HepG2 (cell line): ENCODE data around the gene URI1. TPM values are rescaled to one million over a fixed set of nuclear protein-coding genes. Genes with fewer than 3 reads are reported as not detected.

Experiments
- ATAC-seq: fragments of 200-7000 bp; cut with Tn5 transposase; 3 replicates; pipeline ENCODE4 v1.9.1; 2020; ENCODE audit warnings: mild to moderate bottlenecking, moderate library complexity
- BruUV-seq: library from RNA; stranded (reverse); fragments of 400-500 nt; replicated peaks from 2 replicates; lab custom pipeline; 2021; lab: Mats Ljungman, UMichigan
- CTCF ChIA-PET: fragments of 300-600 bp; formaldehyde crosslinking; extraction: SDS; loops from one replicate; lab custom pipeline; 2021; ENCODE audit warnings: low total read pairs, inconsistent platforms, low intra/inter-chr PET ratio; lab: Yijun Ruan, JAX
- POLR2A ChIA-PET: fragments of 350-600 bp; sonication (Branson Sonifier 250); formaldehyde crosslinking; loops from one replicate; lab custom pipeline; 2020; ENCODE audit warnings: antibody characterized with exemption, inconsistent platforms; lab: Yijun Ruan, JAX
- DNase-seq: peaks from one replicate; pipeline ENCODE4 v3.0.0-alpha.2; 2015; ENCODE audit warnings: low spot score
- FAIRE-seq: peaks from 3 replicates; lab custom pipeline; 2011; peaks lifted over from hg19 to GRCh38; lab: Jason Lieb, UNC
- H2AFZ ChIP-seq: one replicate; pipeline ENCODE4 v1.6.1; 2011; ENCODE audit warnings: low read length, inconsistent platforms
- H3K27ac ChIP-seq: fragments of 300-600 bp; 3 replicates; pipeline ENCODE4 v1.8.0; 2011; ENCODE audit warnings: mixed run types, mild to moderate bottlenecking, mixed read lengths, low read length, inconsistent platforms; ENCODE audit not compliant: insufficient read depth; ENCODE audit errors: extremely low read length
- H3K27me3 ChIP-seq, 2 experiments: fragments of 200-600 bp in 1 of 2; 2 replicates in 1 of 2; 3 replicates in 1 of 2; pipeline versions ENCODE4 v1.6.0 to v1.8.0; 2011; ENCODE audit warnings: low read length in 2 of 2, mild to moderate bottlenecking in 2 of 2, moderate library complexity in 2 of 2, inconsistent platforms in 1 of 2; ENCODE audit not compliant: insufficient read depth in 2 of 2, control insufficient read depth in 1 of 2
- H3K36me3 ChIP-seq, 2 experiments: fragments of 200-600 bp in 1 of 2; replicated peaks in 1 of 2; 2 replicates in 1 of 2; 3 replicates in 1 of 2; pipeline versions ENCODE4 v1.5.1 to v1.8.0; 2011; ENCODE audit warnings: low read length in 2 of 2, inconsistent platforms in 1 of 2; ENCODE audit not compliant: insufficient read depth in 2 of 2, control insufficient read depth in 1 of 2
- H3K4me1 ChIP-seq: 2 replicates; pipeline ENCODE4 v1.5.1; 2012; ENCODE audit warnings: low read length, inconsistent platforms; ENCODE audit not compliant: insufficient read depth
- H3K4me2 ChIP-seq: 2 replicates; pipeline ENCODE4 v1.6.0; 2011; ENCODE audit warnings: low read depth, low read length, inconsistent platforms
- H3K4me3 ChIP-seq, 3 experiments: fragments of 200-600 bp in 1 of 3; sonication (generic), shearing (Covaris generic) in 1 of 3; replicated peaks in 1 of 3; 2 replicates each; pipeline ENCODE4 v1.5.1; 2011 to 2016; ENCODE audit warnings: low read length in 3 of 3, inconsistent platforms in 2 of 3, low read depth in 2 of 3, mild to moderate bottlenecking in 2 of 3, control low read depth in 1 of 3, mixed read lengths in 1 of 3; ENCODE audit not compliant: insufficient read depth in 1 of 3
- H3K79me2 ChIP-seq: one replicate; pipeline ENCODE4 v1.6.1; 2011; ENCODE audit warnings: low read length, inconsistent platforms; ENCODE audit not compliant: insufficient read depth
- H3K9ac ChIP-seq: 2 replicates; pipeline ENCODE4 v1.6.0; 2011; ENCODE audit warnings: mild to moderate bottlenecking, low read depth, low read length, inconsistent platforms; ENCODE audit not compliant: insufficient read depth
- H3K9me3 ChIP-seq: 2 replicates; pipeline ENCODE4 v1.5.1; 2012; ENCODE audit warnings: mild to moderate bottlenecking, low read length
- H4K20me1 ChIP-seq: 2 replicates; pipeline ENCODE4 v1.6.0; 2011; ENCODE audit warnings: inconsistent platforms, mild to moderate bottlenecking, low read length, moderate library complexity; ENCODE audit not compliant: insufficient read depth
- ATAD3A ChIP-seq: sonication (generic); formaldehyde crosslinking; IDR thresholded peaks from 2 replicates; pipeline ENCODE4 v1.4.0; 2020; ENCODE audit warnings: missing genetic modification reagents
- BCL6 ChIP-seq: IDR thresholded peaks from 2 replicates; pipeline ENCODE4 v1.6.1; 2016; ENCODE audit warnings: missing genetic modification reagents, missing compliant biosample characterization
- FOXP1 ChIP-seq, 2 experiments: fragments of 450-650 bp in 1 of 2; IDR thresholded peaks; 2 replicates each; pipeline ENCODE4 v1.6.1; 2017 to 2018; ENCODE audit warnings: antibody characterized with exemption in 1 of 2
- SP5 ChIP-seq: IDR thresholded peaks from 2 replicates; pipeline ENCODE4 v1.6.1; 2016; ENCODE audit warnings: low read depth, borderline replicate concordance
- ZNF205 ChIP-seq: IDR thresholded peaks from 2 replicates; pipeline ENCODE4 v1.6.1; 2018; ENCODE audit warnings: missing biosample characterization, missing genetic modification reagents
- ZNF382 ChIP-seq: sonication (generic); formaldehyde crosslinking; IDR thresholded peaks from 2 replicates; pipeline ENCODE4 v1.5.0; 2020; ENCODE audit warnings: missing genetic modification reagents, mild to moderate bottlenecking, borderline replicate concordance
- ZNF557 ChIP-seq: sonication (generic); formaldehyde crosslinking; IDR thresholded peaks from 2 replicates; pipeline ENCODE4 v1.4.0; 2020; ENCODE audit warnings: missing genetic modification reagents
- WGBS: methylation state at CpG from one replicate; pipeline ENCODE4 v1.1.6; 2017; ENCODE audit warnings: low lambda C conversion rate; 5-methylcytosine and 5-hydroxymethylcytosine counted together
- in situ Hi-C: cut with HindIII; loops from 2 replicates; pipeline ENCODE4 v1.10.0; 2017; ENCODE audit warnings: low pct_unique_long_range_greater_than_20kb; ENCODE audit not compliant: extremely low pct_ligation_motif_present
- intact Hi-C: fragments of 100-400 bp; cut with micrococcal nuclease; formaldehyde crosslinking; loops from one replicate; pipeline ENCODE4 v1.10.0; 2022; ENCODE audit not compliant: unreplicated experiment
- polyA plus RNA-seq, 8 experiments: library from polyadenylated mRNA; depleted of rRNA in 3 of 8; stranded (reverse) in 7 of 8; unstranded in 1 of 8; fragments of >200 nt; fragmentation: Illumina TruSeq in 4 of 8; extraction: Trizol in 4 of 8; gene quantifications; 2 replicates each; pipeline versions ENCODE4 v1.2.1 to v1.2.3, GENCODE V29; 2011 to 2016; ENCODE audit warnings: low read depth in 4 of 8, missing spikeins in 1 of 8, mixed read lengths in 1 of 8; ENCODE audit not compliant: insufficient read depth in 1 of 8
- total RNA-seq, 5 experiments: library from RNA; depleted of rRNA; stranded (reverse); fragments of >200 nt; fragmentation: Illumina TruSeq; extraction: Trizol; gene quantifications; 2 replicates each; pipeline ENCODE4 v1.2.3, GENCODE V29; 2016; ENCODE audit warnings: low read depth in 1 of 5
- TF ChIP-seq, protein P1 (sequence below): IDR thresholded peaks from 2 replicates; pipeline ENCODE4 v1.6.1; 2016; ENCODE audit warnings: low read depth
- TF ChIP-seq, protein P2 (sequence below): sonication (generic); formaldehyde crosslinking; conservative IDR thresholded peaks from 2 replicates; pipeline ENCODE4 v1.4.0; 2020; ENCODE audit warnings: mild to moderate bottlenecking, missing genetic modification reagents, moderate library complexity

URI1 gene
- total and polyA plus RNA-seq, 2 of the 13 experiments (the other 11 are each of a cell fraction or from before 2014, with no cell fraction given), result 43.6 to 67.9 TPM

DNA sequence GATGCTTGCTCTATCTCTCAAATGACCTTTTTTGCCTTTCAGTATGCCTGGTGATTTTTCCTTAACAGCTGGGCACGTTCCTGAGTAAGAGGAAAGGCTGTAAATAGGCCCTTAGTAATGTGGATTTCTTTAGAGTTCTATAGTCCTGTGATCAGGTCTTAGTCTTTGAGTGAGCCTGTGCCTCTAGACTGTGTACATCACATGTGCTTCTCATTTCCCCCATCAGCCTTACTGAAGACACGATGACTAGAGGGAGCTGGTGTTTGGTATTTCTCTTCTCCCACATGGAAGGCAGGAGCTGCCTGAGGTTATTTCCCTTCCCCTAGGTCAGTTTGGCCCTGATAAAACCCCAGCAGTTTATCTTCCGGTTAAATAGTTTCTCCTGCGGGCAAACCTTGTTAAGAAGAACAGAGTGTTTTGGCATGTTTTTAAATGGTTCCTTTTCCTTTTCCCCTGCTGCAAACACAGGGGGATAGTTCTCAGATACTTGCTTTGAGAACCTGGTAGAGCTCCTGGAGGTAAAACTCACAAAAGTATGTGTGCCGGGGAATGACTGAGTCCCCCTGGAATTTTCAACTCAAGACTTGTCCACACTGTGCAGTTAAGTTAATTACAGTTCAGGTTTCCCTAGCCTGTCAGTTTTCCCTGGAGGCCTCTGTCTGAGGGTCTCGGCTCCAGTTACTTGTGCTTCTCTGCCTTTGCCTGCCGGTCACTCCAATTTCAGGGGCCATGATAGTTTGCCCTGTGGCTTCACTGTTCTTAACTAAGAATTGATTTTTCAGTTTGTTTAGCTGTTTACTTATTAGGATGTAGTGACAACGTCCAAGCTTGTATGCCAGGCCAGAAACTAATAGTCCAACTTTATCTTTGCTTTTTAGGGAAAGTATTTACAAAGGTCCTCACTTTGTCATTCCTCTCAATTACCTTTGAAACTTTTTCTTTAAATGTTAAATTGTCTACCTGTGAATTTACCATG, 94.4 kb downstream of the URI1 start:
- Histone ChIP-seq H3K36me3 (peaks cover 0 to 1% of the 10 kb centered on the region in 2 experiments; a peak in 1 of 5 replicates), H3K79me2 (no peaks in the 10 kb centered on the region), H3K4me3 (no peak overlapping the region), H2AFZ (no peak overlapping the region), H3K27ac (no peak overlapping the region), H3K9ac (no peak overlapping the region), H3K9me3 (no peaks in the 10 kb centered on the region), H3K4me2 (no peak overlapping the region), H4K20me1 (no peaks in the 10 kb centered on the region), H3K4me1 (no peaks in the 10 kb centered on the region), H3K27me3 (no peaks in the 10 kb centered on the region)
- intact Hi-C loops, result no loop called here
- 73% methylated on average over 8 of the region's 8 CpGs for WGBS
- ChIA-PET CTCF (no interaction called here), POLR2A (no interaction called here)
- ATAC-seq, result peak; percentile 58
- FAIRE-seq, result no peak
- no TSS peak for BruUV-seq
- in situ Hi-C loops, result no loop called here
- no peak for DNase-seq
- TF ChIP-seq SP5 (CRISPR knock-in tag), result no peak
- TF ChIP-seq ZNF205 (CRISPR knock-in tag), result no peak
- no peak for TF ChIP-seq ATAD3A (CRISPR knock-in tag)
- TF ChIP-seq ZNF382 (CRISPR knock-in tag), result no peak
- TF ChIP-seq, protein P1, sequence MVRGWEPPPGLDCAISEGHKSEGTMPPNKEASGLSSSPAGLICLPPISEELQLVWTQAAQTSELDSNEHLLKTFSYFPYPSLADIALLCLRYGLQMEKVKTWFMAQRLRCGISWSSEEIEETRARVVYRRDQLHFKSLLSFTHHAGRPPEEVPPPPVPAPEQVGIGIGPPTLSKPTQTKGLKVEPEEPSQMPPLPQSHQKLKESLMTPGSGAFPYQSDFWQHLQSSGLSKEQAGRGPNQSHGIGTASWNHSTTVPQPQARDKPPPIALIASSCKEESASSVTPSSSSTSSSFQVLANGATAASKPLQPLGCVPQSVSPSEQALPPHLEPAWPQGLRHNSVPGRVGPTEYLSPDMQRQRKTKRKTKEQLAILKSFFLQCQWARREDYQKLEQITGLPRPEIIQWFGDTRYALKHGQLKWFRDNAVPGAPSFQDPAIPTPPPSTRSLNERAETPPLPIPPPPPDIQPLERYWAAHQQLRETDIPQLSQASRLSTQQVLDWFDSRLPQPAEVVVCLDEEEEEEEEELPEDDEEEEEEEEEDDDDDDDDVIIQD, result no peak
- 0 out of 2 replicates have a peak, but pooled peaks have one; percentile 19 for TF ChIP-seq BCL6
- TF ChIP-seq ZNF557 (CRISPR knock-in tag), result no peak
- TF ChIP-seq FOXP1 (IDR thresholded peaks at IDR 0.05), result no peak
- 0 out of 2 replicates have a peak, but pooled peaks have one; percentile 22 for TF ChIP-seq FOXP1 (CRISPR knock-in tag; IDR thresholded peaks at IDR 0.05)
- TF ChIP-seq, protein P2, sequence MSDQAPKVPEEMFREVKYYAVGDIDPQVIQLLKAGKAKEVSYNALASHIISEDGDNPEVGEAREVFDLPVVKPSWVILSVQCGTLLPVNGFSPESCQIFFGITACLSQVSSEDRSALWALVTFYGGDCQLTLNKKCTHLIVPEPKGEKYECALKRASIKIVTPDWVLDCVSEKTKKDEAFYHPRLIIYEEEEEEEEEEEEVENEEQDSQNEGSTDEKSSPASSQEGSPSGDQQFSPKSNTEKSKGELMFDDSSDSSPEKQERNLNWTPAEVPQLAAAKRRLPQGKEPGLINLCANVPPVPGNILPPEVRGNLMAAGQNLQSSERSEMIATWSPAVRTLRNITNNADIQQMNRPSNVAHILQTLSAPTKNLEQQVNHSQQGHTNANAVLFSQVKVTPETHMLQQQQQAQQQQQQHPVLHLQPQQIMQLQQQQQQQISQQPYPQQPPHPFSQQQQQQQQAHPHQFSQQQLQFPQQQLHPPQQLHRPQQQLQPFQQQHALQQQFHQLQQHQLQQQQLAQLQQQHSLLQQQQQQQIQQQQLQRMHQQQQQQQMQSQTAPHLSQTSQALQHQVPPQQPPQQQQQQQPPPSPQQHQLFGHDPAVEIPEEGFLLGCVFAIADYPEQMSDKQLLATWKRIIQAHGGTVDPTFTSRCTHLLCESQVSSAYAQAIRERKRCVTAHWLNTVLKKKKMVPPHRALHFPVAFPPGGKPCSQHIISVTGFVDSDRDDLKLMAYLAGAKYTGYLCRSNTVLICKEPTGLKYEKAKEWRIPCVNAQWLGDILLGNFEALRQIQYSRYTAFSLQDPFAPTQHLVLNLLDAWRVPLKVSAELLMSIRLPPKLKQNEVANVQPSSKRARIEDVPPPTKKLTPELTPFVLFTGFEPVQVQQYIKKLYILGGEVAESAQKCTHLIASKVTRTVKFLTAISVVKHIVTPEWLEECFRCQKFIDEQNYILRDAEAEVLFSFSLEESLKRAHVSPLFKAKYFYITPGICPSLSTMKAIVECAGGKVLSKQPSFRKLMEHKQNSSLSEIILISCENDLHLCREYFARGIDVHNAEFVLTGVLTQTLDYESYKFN, result 0 out of 2 replicates have a peak, but pooled peaks have one; percentile 18
